HEK293 (cell line): ENCODE measurements around the gene RIPK4.

Source experiments
- CTCF ChIA-PET: fragments of 350-600 bp; formaldehyde crosslinking; extraction: SDS; loops from one replicate; lab custom pipeline; 2021; ENCODE audit warnings: antibody characterized with exemption; lab: Yijun Ruan, JAX
- POLR2A ChIA-PET: fragments of 300-600 bp; formaldehyde crosslinking; extraction: SDS; loops from one replicate; lab custom pipeline; 2020; ENCODE audit warnings: antibody characterized with exemption, inconsistent platforms; lab: Yijun Ruan, JAX
- H3K27ac ChIP-seq: fragments of 200-500 bp; sonication (Bioruptor generic); 2 replicates; pipeline ENCODE4 v1.5.1; 2014; ENCODE audit warnings: low read depth, low read length, control low read depth, inconsistent platforms; ENCODE audit errors: extremely low read depth
- H3K36me3 ChIP-seq, 2 experiments: fragments of 200-500 bp in 1 of 2; sonication (Bioruptor generic) in 1 of 2; 1 replicate in 1 of 2; 2 replicates in 1 of 2; pipeline ENCODE4 v1.5.1; 2014 to 2017; ENCODE audit warnings: inconsistent platforms in 2 of 2, low read length in 2 of 2; ENCODE audit not compliant: control insufficient read depth in 2 of 2, insufficient read depth in 1 of 2
- H3K4me1 ChIP-seq: fragments of 200-500 bp; sonication (Bioruptor generic); 2 replicates; pipeline ENCODE4 v1.5.1; 2014; ENCODE audit warnings: mild to moderate bottlenecking, low read length, inconsistent platforms; ENCODE audit not compliant: control insufficient read depth, insufficient read depth
- H3K4me3 ChIP-seq: 2 replicates; pipeline ENCODE4 v1.5.1; 2011; ENCODE audit warnings: low read depth, mild to moderate bottlenecking, control low read depth, low read length, moderate library complexity
- H3K9me3 ChIP-seq: fragments of 200-500 bp; sonication (Bioruptor generic); 2 replicates; pipeline ENCODE4 v1.5.1; 2014; ENCODE audit warnings: low read depth, low read length, inconsistent platforms; ENCODE audit not compliant: control insufficient read depth, insufficient read depth
- ATF2 ChIP-seq: fragments of 450-650 bp; formaldehyde crosslinking; IDR thresholded peaks from 2 replicates; pipeline ENCODE4 v1.5.1; 2016; ENCODE audit warnings: missing biosample characterization, missing genetic modification characterization, low read depth
- BCL11A ChIP-seq: fragments of 450-650 bp; formaldehyde crosslinking; IDR thresholded peaks from 2 replicates; pipeline ENCODE4 v1.5.1; 2016; ENCODE audit warnings: low read depth, missing biosample characterization, missing genetic modification characterization
- BCL11B ChIP-seq: fragments of 450-650 bp; formaldehyde crosslinking; IDR thresholded peaks from 2 replicates; pipeline ENCODE4 v1.5.1; 2016; ENCODE audit warnings: low read depth, missing biosample characterization, missing genetic modification characterization
- PATZ1 ChIP-seq: fragments of 450-650 bp; formaldehyde crosslinking; IDR thresholded peaks from 2 replicates; pipeline ENCODE4 v1.5.1; 2016; ENCODE audit warnings: missing biosample characterization, missing genetic modification characterization
- ZBTB11 ChIP-seq: fragments of 450-650 bp; formaldehyde crosslinking; conservative IDR thresholded peaks from 2 replicates; pipeline ENCODE4 v1.5.1; 2016; ENCODE audit warnings: low read depth, missing biosample characterization, missing genetic modification characterization
- ZBTB21 ChIP-seq: fragments of 450-650 bp; formaldehyde crosslinking; IDR thresholded peaks from 2 replicates; pipeline ENCODE4 v1.5.1; 2017; ENCODE audit warnings: missing biosample characterization, missing genetic modification characterization
- ZBTB7A ChIP-seq: fragments of 450-650 bp; formaldehyde crosslinking; IDR thresholded peaks from 2 replicates; pipeline ENCODE4 v1.5.1; 2016; ENCODE audit warnings: low read depth, missing biosample characterization, missing genetic modification characterization
- ZFHX2 ChIP-seq: fragments of 450-650 bp; formaldehyde crosslinking; conservative IDR thresholded peaks from 2 replicates; pipeline ENCODE4 v1.5.1; 2016; ENCODE audit warnings: missing biosample characterization, missing genetic modification characterization
- ZFP69B ChIP-seq: fragments of 450-650 bp; formaldehyde crosslinking; IDR thresholded peaks from 2 replicates; pipeline ENCODE4 v1.5.1; 2016; ENCODE audit warnings: missing biosample characterization, missing genetic modification characterization
- ZNF174 ChIP-seq: fragments of 450-650 bp; formaldehyde crosslinking; IDR thresholded peaks from 2 replicates; pipeline ENCODE4 v1.5.0; 2017; ENCODE audit warnings: missing biosample characterization, mild to moderate bottlenecking, missing genetic modification characterization
- ZNF175 ChIP-seq: fragments of 450-650 bp; formaldehyde crosslinking; IDR thresholded peaks from 2 replicates; pipeline ENCODE4 v1.5.1; 2016; ENCODE audit warnings: missing biosample characterization, missing genetic modification characterization
- ZNF18 ChIP-seq: fragments of 450-650 bp; formaldehyde crosslinking; IDR thresholded peaks from 2 replicates; pipeline ENCODE4 v1.5.1; 2016; ENCODE audit warnings: missing biosample characterization, missing genetic modification characterization
- ZNF202 ChIP-seq: fragments of 450-650 bp; formaldehyde crosslinking; IDR thresholded peaks from 2 replicates; pipeline ENCODE4 v1.5.1; 2016; ENCODE audit warnings: missing biosample characterization, missing genetic modification characterization, borderline replicate concordance
- ZNF239 ChIP-seq: fragments of 450-650 bp; formaldehyde crosslinking; IDR thresholded peaks from 2 replicates; pipeline ENCODE4 v1.5.1; 2016; ENCODE audit warnings: missing biosample characterization, missing genetic modification characterization
- ZNF292 ChIP-seq: fragments of 450-650 bp; formaldehyde crosslinking; IDR thresholded peaks from 2 replicates; pipeline ENCODE4 v1.5.1; 2016; ENCODE audit warnings: low read depth, missing biosample characterization, missing genetic modification characterization, borderline replicate concordance
- ZNF416 ChIP-seq: fragments of 450-650 bp; formaldehyde crosslinking; IDR thresholded peaks from 2 replicates; pipeline ENCODE4 v1.5.1; 2016; ENCODE audit warnings: missing biosample characterization, missing genetic modification characterization
- ZNF423 ChIP-seq: fragments of 450-650 bp; formaldehyde crosslinking; IDR thresholded peaks from 2 replicates; pipeline ENCODE4 v1.5.1; 2016; ENCODE audit warnings: missing biosample characterization, missing genetic modification characterization
- ZNF433 ChIP-seq: fragments of 450-650 bp; formaldehyde crosslinking; IDR thresholded peaks from 2 replicates; pipeline ENCODE4 v1.5.1; 2016; ENCODE audit warnings: missing biosample characterization, missing genetic modification characterization, low read depth
- ZNF501 ChIP-seq: fragments of 450-650 bp; formaldehyde crosslinking; IDR thresholded peaks from 2 replicates; pipeline ENCODE4 v1.5.1; 2016; ENCODE audit warnings: missing biosample characterization, missing genetic modification characterization
- ZNF623 ChIP-seq: fragments of 450-650 bp; formaldehyde crosslinking; IDR thresholded peaks from 2 replicates; pipeline ENCODE4 v1.5.1; 2016; ENCODE audit warnings: missing biosample characterization, missing genetic modification characterization
- ZNF624 ChIP-seq: fragments of 450-650 bp; formaldehyde crosslinking; IDR thresholded peaks from 2 replicates; pipeline ENCODE4 v1.5.1; 2017; ENCODE audit warnings: missing biosample characterization, missing genetic modification characterization
- ZNF626 ChIP-seq: fragments of 450-650 bp; sonication (Bioruptor Pico); formaldehyde crosslinking; IDR thresholded peaks from 2 replicates; pipeline ENCODE4 v1.5.1; 2018; ENCODE audit warnings: missing biosample characterization, missing genetic modification characterization, inconsistent platforms
- ZNF629 ChIP-seq: fragments of 450-650 bp; formaldehyde crosslinking; IDR thresholded peaks from 2 replicates; pipeline ENCODE4 v1.5.1; 2017; ENCODE audit warnings: missing biosample characterization, missing genetic modification characterization
- ZNF660 ChIP-seq: fragments of 450-650 bp; IDR thresholded peaks from 2 replicates; pipeline ENCODE4 v1.5.1; 2018; ENCODE audit warnings: missing biosample characterization, mild to moderate bottlenecking, missing genetic modification characterization
- ZNF837 ChIP-seq: fragments of 450-650 bp; formaldehyde crosslinking; IDR thresholded peaks from 2 replicates; pipeline ENCODE4 v1.5.1; 2016; ENCODE audit warnings: missing biosample characterization, missing genetic modification characterization
- ZNF843 ChIP-seq: fragments of 450-650 bp; formaldehyde crosslinking; IDR thresholded peaks from 2 replicates; pipeline ENCODE4 v1.5.1; 2016; ENCODE audit warnings: missing biosample characterization, missing genetic modification characterization

RIPK4 gene

GRCh38 chr21:41784456-41785102 lies 17.7 kb upstream of the RIPK4 start:
- no peak for TF ChIP-seq ZNF423
- no peak for TF ChIP-seq ZNF239 (tag by site-specific recombination)
- no peak for TF ChIP-seq ZNF623 (tag by site-specific recombination)
- TF ChIP-seq BCL11B = no peak
- TF ChIP-seq ZNF416 (tag by site-specific recombination) = no peak
- TF ChIP-seq ZNF202 (tag by site-specific recombination) = no peak
- no peak for TF ChIP-seq ZNF843 (tag by site-specific recombination)
- no peak for TF ChIP-seq ZBTB11 (tag by site-specific recombination)
- no peak for TF ChIP-seq ZNF18 (tag by site-specific recombination)
- TF ChIP-seq ZNF501 (tag by site-specific recombination) = no peak
- TF ChIP-seq ZNF433 (tag by site-specific recombination) = no peak
- no peak for TF ChIP-seq ZBTB21 (tag by site-specific recombination)
- TF ChIP-seq ZNF175 (tag by site-specific recombination) = no peak
- no peak for TF ChIP-seq ZNF837 (tag by site-specific recombination)
- no peak for TF ChIP-seq ZBTB7A (tag by site-specific recombination)
- TF ChIP-seq ZNF624 (tag by site-specific recombination) = no peak
- Histone ChIP-seq H3K4me3 (no peak overlapping the region), H3K4me1 (peaks cover 27% of the 10 kb centered on the region), H3K9me3 (no peaks in the 10 kb centered on the region), H3K36me3 (no peaks in the 10 kb centered on the region), H3K27ac (no peak overlapping the region)
- ChIA-PET POLR2A (interaction anchor here (1.1 to 2.0 kb wide), 2 partner anchors 17 to 23 kb away, joined by 6 to 11 read pairs; no protein-coding TSS in a partner anchor), CTCF (interaction anchor here (0.6 to 6.4 kb wide), 9 partner anchors 13 to 175 kb away, joined by 3 to 50 read pairs (median 4); no protein-coding TSS in a partner anchor)

DNA sequence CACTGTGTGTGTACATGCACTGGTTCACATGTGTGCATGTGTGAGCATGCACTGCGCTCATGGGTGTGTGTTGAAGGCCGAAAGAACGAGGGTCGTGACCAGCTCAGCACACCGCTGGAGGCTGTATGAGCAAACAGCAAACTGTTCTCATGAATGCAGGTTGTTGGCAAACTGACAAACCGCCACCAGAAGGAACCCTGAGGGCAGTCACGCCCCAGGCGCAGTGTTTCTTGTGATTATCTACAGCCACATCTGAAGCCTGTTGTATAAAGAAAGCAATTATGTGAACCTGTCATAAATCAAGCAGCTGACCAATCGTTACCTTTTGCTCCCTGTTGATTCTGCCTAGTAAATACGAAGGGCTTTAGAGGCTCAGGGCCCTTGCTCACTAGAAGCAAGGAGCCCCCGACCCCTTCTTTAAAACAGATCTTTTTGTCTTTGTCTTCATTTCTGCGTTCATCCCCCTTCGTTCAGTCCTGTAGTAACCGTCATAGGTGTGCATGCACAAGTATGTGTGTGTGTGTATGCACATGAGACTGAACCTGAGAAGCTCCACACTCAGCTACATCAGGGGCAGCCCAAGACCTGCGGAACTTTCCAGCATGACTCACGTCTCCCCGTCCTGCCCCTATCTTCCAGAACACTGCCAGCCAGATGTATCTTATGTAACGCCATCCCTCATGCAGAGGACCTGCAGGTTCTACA lies 16.8 kb upstream of the RIPK4 start:
- H3K4me3 ChIP-seq = no peak overlapping the region
- ChIA-PET CTCF (interaction anchor here (0.6 to 6.4 kb wide), 7 partner anchors 15 to 174 kb away, joined by 3 to 50 read pairs (median 3); no protein-coding TSS in a partner anchor), POLR2A (interaction anchor here (0.6 to 2.0 kb wide), 5 partner anchors 14 to 171 kb away, joined by 3 to 11 read pairs (median 4); no protein-coding TSS in a partner anchor)
- no peaks in the 10 kb centered on the region for H3K9me3 ChIP-seq
- no peaks in the 10 kb centered on the region for H3K36me3 ChIP-seq
- peaks cover 29% of the 10 kb centered on the region for H3K4me1 ChIP-seq
- H3K27ac ChIP-seq = peak overlapping the region; percentile 39
- TF ChIP-seq BCL11A (tag by site-specific recombination) = peak; percentile 47; the same call in 1 of the 2 replicates
- TF ChIP-seq PATZ1 (tag by site-specific recombination) = peak; percentile 58; the same call in 1 of the 2 replicates
- TF ChIP-seq ZNF174 (tag by site-specific recombination) = no peak
- TF ChIP-seq ATF2 (tag by site-specific recombination) = 0 out of 2 replicates have a peak, but pooled peaks have one; percentile 24
- no peak for TF ChIP-seq ZFP69B (tag by site-specific recombination)
- no peak for TF ChIP-seq ZNF626 (tag by site-specific recombination)
- peak; percentile 81 for TF ChIP-seq ZNF629 (tag by site-specific recombination)
- no peak; the same call in 1 of the 2 replicates for TF ChIP-seq ZNF660 (tag by site-specific recombination)
- no peak for TF ChIP-seq ZNF292 (tag by site-specific recombination)
- no peak for TF ChIP-seq ZFHX2 (tag by site-specific recombination)
